Upper lobe of right lung (tissue), 1 donor: ENCODE data around the gene HSPA1L. TPM values are rescaled to one million over a fixed set of nuclear protein-coding genes. Genes with fewer than 3 reads are reported as not detected.
A peak's percentile ranks its signal among the peaks of the same experiment; 100 is the strongest.

Source experiments
- ATAC-seq: fragments of 200-7000 bp; cut with Tn5 transposase; one replicate; pipeline ENCODE4 v1.9.1; 2020; ENCODE audit warnings: mild to moderate bottlenecking, moderate library complexity
- DNase-seq: peaks from one replicate; pipeline ENCODE4 v3.0.0-alpha.2; 2020
- H3K27ac ChIP-seq: fragments of 200-600 bp; one replicate; pipeline ENCODE4 v1.8.0; 2022
- H3K27me3 ChIP-seq: fragments of 200-600 bp; one replicate; pipeline ENCODE4 v1.8.0; 2022; ENCODE audit warnings: mild to moderate bottlenecking
- H3K36me3 ChIP-seq: fragments of 200-600 bp; one replicate; pipeline ENCODE4 v1.8.0; 2022
- H3K4me1 ChIP-seq: fragments of 200-600 bp; one replicate; pipeline ENCODE4 v1.8.0; 2022
- H3K4me3 ChIP-seq: fragments of 200-600 bp; one replicate; pipeline ENCODE4 v1.8.0; 2022; ENCODE audit warnings: mild to moderate bottlenecking
- H3K9me3 ChIP-seq: fragments of 200-600 bp; one replicate; pipeline ENCODE4 v1.8.0; 2022
- CTCF ChIP-seq: fragments of 200-600 bp; IDR thresholded peaks from one replicate; pipeline ENCODE4 v1.8.0; 2022; ENCODE audit warnings: antibody characterized with exemption
- intact Hi-C: fragments of 100-400 bp; cut with DNase I; formaldehyde crosslinking; loops from one replicate; pipeline ENCODE4 v1.11.0; 2022
- total RNA-seq: library from RNA; stranded (reverse); fragmentation: NEBNext Ultra II Directional; extraction: Animal tissue kit (Norgen Biotek cat#: 25700); gene quantifications from one replicate; pipeline ENCODE4 v1.2.1, GENCODE V29; 2021
- donor health status: DM: no; HTN: yes; CAD: no; lungs with severe emphysema.

The HSPA1L gene
- total RNA-seq, 1 donor from 2014 or later = 2.0 TPM

- Histone ChIP-seq H3K27me3 (no peaks in the 10 kb centered on the region), H3K27ac (peak overlapping the region; percentile 47), H3K9me3 (no peaks in the 10 kb centered on the region), H3K4me1 (peaks cover 6% of the 10 kb centered on the region), H3K4me3 (no peak overlapping the region), H3K36me3 (no peaks in the 10 kb centered on the region)
- intact Hi-C loops = no loop called here
- ATAC-seq (peak; percentile 63), DNase-seq (no peak)
- TF ChIP-seq CTCF = no peak
Observed at GRCh38 chr6:31768363-31769257, 46.5 kb downstream of the HSPA1L start.

- intact Hi-C loops = no loop called here
- H3K36me3 ChIP-seq = no peaks in the 10 kb centered on the region
- H3K4me3 ChIP-seq = no peak overlapping the region
- TF ChIP-seq CTCF = no peak
- peaks cover 6% of the 10 kb centered on the region for H3K4me1 ChIP-seq
- no peak for ATAC-seq
- no peaks in the 10 kb centered on the region for H3K27me3 ChIP-seq
- no peak for DNase-seq
- H3K27ac ChIP-seq = no peak overlapping the region
- no peaks in the 10 kb centered on the region for H3K9me3 ChIP-seq
Observed at GRCh38 chr6:31767096-31767645, 47.9 kb downstream of the HSPA1L start.

GRCh38 chr6:31765910-31766794, 48.9 kb downstream of the HSPA1L start:
- ATAC-seq (no peak), DNase-seq (no peak)
- peak overlapping the region; percentile 14 for H3K4me3 ChIP-seq

GRCh38 chr6:31765559-31765909, 49.5 kb downstream of the HSPA1L start:
- DNase-seq (no peak), ATAC-seq (no peak)
- Histone ChIP-seq H3K27ac (no peak overlapping the region), H3K9me3 (no peaks in the 10 kb centered on the region), H3K4me1 (peaks cover 6% of the 10 kb centered on the region), H3K27me3 (no peaks in the 10 kb centered on the region), H3K4me3 (no peak overlapping the region), H3K36me3 (no peaks in the 10 kb centered on the region)
- intact Hi-C loops = no loop called here
- no peak for TF ChIP-seq CTCF

More at GRCh38 chr6:31765910-31766794, 48.9 kb downstream of the HSPA1L start:
- H3K4me1 ChIP-seq = peaks cover 6% of the 10 kb centered on the region
- H3K36me3 ChIP-seq = no peaks in the 10 kb centered on the region
- no peak overlapping the region for H3K27ac ChIP-seq
- no peaks in the 10 kb centered on the region for H3K27me3 ChIP-seq
- TF ChIP-seq CTCF = no peak
- no peaks in the 10 kb centered on the region for H3K9me3 ChIP-seq
- intact Hi-C loops = no loop called here

- intact Hi-C loops = no loop called here
- H3K9me3 ChIP-seq = no peaks in the 10 kb centered on the region
- no peak for DNase-seq
- H3K4me1 ChIP-seq = peaks cover 4% of the 10 kb centered on the region
- no peaks in the 10 kb centered on the region for H3K27me3 ChIP-seq
- no peak overlapping the region for H3K27ac ChIP-seq
- no peak for TF ChIP-seq CTCF
- H3K36me3 ChIP-seq = no peaks in the 10 kb centered on the region
- no peak for ATAC-seq
- no peak overlapping the region for H3K4me3 ChIP-seq
Observed at GRCh38 chr6:31764198-31764597, 50.9 kb downstream of the HSPA1L start.
